ENCODE measurements around the gene CEP72. TPM values are rescaled to one million over a fixed set of nuclear protein-coding genes. Genes with fewer than 3 reads are reported as not detected.
"Not testable (repeated sequence)": the region's sequence is repeated elsewhere in the genome, so short reads cannot be mapped to it uniquely, and the experiment has no call there.

Gene CEP72
- total RNA-seq, 4 donors from 2014 or later: 0.83 to 1.8 (median 1.5) TPM

GRCh38 chr5:573206-573605 lies 38.9 kb upstream of the CEP72 start:
- H3K27me3 ChIP-seq: peaks cover 0 to 71% (median 2%) of the 10 kb centered on the region in 4 donors
- 82% methylated on average over 12 of the region's 12 CpGs for WGBS
- DNase-seq (ENCODE audit: extremely low spot score): no peak

GRCh38 chr5:573976-574375 lies 38.2 kb upstream of the CEP72 start:
- Histone ChIP-seq H3K36me3 (no peaks in the 10 kb centered on the region), H3K27ac (replicated peaks in 1 of 4) (no peak overlapping the region), H3K9me3 (peaks cover 0 to 31% (median 20%) of the 10 kb centered on the region in 4 donors), H3K27me3 (peaks cover 0 to 69% (median 0%) of the 10 kb centered on the region in 4 donors), H3K4me3 (no peak overlapping the region), H3K4me1 (no peaks in the 10 kb centered on the region)
- intact Hi-C loops (cut with DNase I): no loop called here
- no peak for DNase-seq (ENCODE audit: extremely low spot score)
- 51% methylated on average over 8 of the region's 16 CpGs for WGBS
- TF ChIP-seq EP300 (IDR thresholded peaks at IDR 0.05): no peak
- no peak for TF ChIP-seq CTCF (IDR thresholded peaks at IDR 0.05)
- no peak for TF ChIP-seq POLR2A (IDR thresholded peaks at IDR 0.05; ENCODE audit: low read depth)
- TF ChIP-seq POLR2AphosphoS5 (IDR thresholded peaks at IDR 0.05): no peak

More at GRCh38 chr5:573206-573605, 38.9 kb upstream of the CEP72 start:
- Histone ChIP-seq H3K4me1 (no peaks in the 10 kb centered on the region), H3K27ac (replicated peaks in 1 of 4) (no peak overlapping the region), H3K36me3 (no peaks in the 10 kb centered on the region), H3K4me3 (no peak overlapping the region), H3K9me3 (peaks cover 0 to 29% (median 20%) of the 10 kb centered on the region in 4 donors)
- TF ChIP-seq POLR2AphosphoS5 (IDR thresholded peaks at IDR 0.05) (no peak), CTCF (IDR thresholded peaks at IDR 0.05) (no peak), EP300 (IDR thresholded peaks at IDR 0.05) (no peak), POLR2A (IDR thresholded peaks at IDR 0.05; ENCODE audit: low read depth) (no peak)
- intact Hi-C loops (cut with DNase I): no loop called here

- no peak for TF ChIP-seq EP300 (IDR thresholded peaks at IDR 0.05)
- no peak for TF ChIP-seq POLR2AphosphoS5 (IDR thresholded peaks at IDR 0.05)
- TF ChIP-seq POLR2A (IDR thresholded peaks at IDR 0.05; ENCODE audit: low read depth): no peak
- no peak for TF ChIP-seq CTCF (IDR thresholded peaks at IDR 0.05)
- H3K4me1 ChIP-seq: no peaks in the 10 kb centered on the region
- H3K4me3 ChIP-seq: no peak overlapping the region
- no peak for DNase-seq (ENCODE audit: extremely low spot score)
- H3K27me3 ChIP-seq: peaks cover 0 to 69% (median 0%) of the 10 kb centered on the region in 4 donors
- no peaks in the 10 kb centered on the region for H3K36me3 ChIP-seq
- no peak overlapping the region for H3K27ac ChIP-seq (replicated peaks in 1 of 4)
- H3K9me3 ChIP-seq: peaks cover 0 to 31% (median 20%) of the 10 kb centered on the region in 4 donors
- 93% methylated on average over 16 of the region's 16 CpGs for WGBS
- intact Hi-C loops (cut with DNase I): no loop called here
These were observed 37.2 kb upstream of the CEP72 start for GRCh38 chr5:574906-575305.

- Histone ChIP-seq H3K36me3 (no peaks in the 10 kb centered on the region), H3K27ac (replicated peaks in 1 of 4) (no peak overlapping the region), H3K9me3 (peaks cover 0 to 31% (median 20%) of the 10 kb centered on the region in 4 donors), H3K4me3 (no peak overlapping the region), H3K4me1 (no peaks in the 10 kb centered on the region), H3K27me3 (peaks cover 0 to 69% (median 0%) of the 10 kb centered on the region in 4 donors)
- intact Hi-C loops (cut with DNase I): no loop called here
- 68% methylated on average over 4 of the region's 4 CpGs for whole genome bisulfite sequencing
- TF ChIP-seq EP300 (IDR thresholded peaks at IDR 0.05): no peak
- TF ChIP-seq CTCF (IDR thresholded peaks at IDR 0.05): no peak
- no peak for TF ChIP-seq POLR2AphosphoS5 (IDR thresholded peaks at IDR 0.05)
- no peak for TF ChIP-seq POLR2A (IDR thresholded peaks at IDR 0.05; ENCODE audit: low read depth)
- no peak for DNase-seq (ENCODE audit: extremely low spot score)
These were observed 36.5 kb upstream of the CEP72 start for GRCh38 chr5:575636-576035.

GRCh38 chr5:577214-577613 lies 34.9 kb upstream of the CEP72 start:
- WGBS: 96% methylated on average over 2 of the region's 2 CpGs
- Histone ChIP-seq H3K9me3 (peaks cover 0 to 31% (median 20%) of the 10 kb centered on the region in 4 donors), H3K27me3 (peaks cover 0 to 72% (median 0%) of the 10 kb centered on the region in 4 donors)
- H3K27ac ChIP-seq (replicated peaks in 1 of 4); H3K4me1 ChIP-seq; intact Hi-C loops (cut with DNase I); H3K36me3 ChIP-seq; DNase-seq (ENCODE audit: extremely low spot score); H3K4me3 ChIP-seq: not testable (repeated sequence)

Data from esophagus muscularis mucosa (tissue), 4 donors.